K562 (cell line): Measurements from ENCODE around the gene RINL. TPM values are rescaled to one million over a fixed set of nuclear protein-coding genes. Genes with fewer than 3 reads are reported as not detected.
A peak's percentile ranks its signal among the peaks of the same experiment; 100 is the strongest.

Experiments
- ARHGAP35 ChIP-seq: fragments of 450-650 bp; IDR thresholded peaks from 2 replicates; pipeline ENCODE4 v1.6.1; 2018; ENCODE audit not compliant: partially characterized antibody
- BRF1 ChIP-seq: IDR thresholded peaks from 3 replicates; pipeline ENCODE4 v1.6.1; 2011; ENCODE audit warnings: borderline replicate concordance, mild to moderate bottlenecking; ENCODE audit not compliant: insufficient read length; ENCODE audit errors: extremely low read depth
- CBFA2T3 ChIP-seq: fragments of 450-650 bp; IDR thresholded peaks from 2 replicates; pipeline ENCODE4 v1.6.1; 2017
- DEAF1 ChIP-seq: fragments of 450-650 bp; formaldehyde crosslinking; IDR thresholded peaks from 2 replicates; pipeline ENCODE4 v1.4.0; 2020; ENCODE audit warnings: mild to moderate bottlenecking, moderate library complexity
- ELF2 ChIP-seq: fragments of 250-450 bp; sonication (Bioruptor Pico); IDR thresholded peaks from 2 replicates; pipeline ENCODE4 v1.5.0; 2021; ENCODE audit warnings: mild to moderate bottlenecking
- GABPB1 ChIP-seq: sonication (generic); formaldehyde crosslinking; IDR thresholded peaks from 2 replicates; pipeline ENCODE4 v1.8.0; 2022; ENCODE audit warnings: mild to moderate bottlenecking, missing genetic modification reagents
- HMBOX1 ChIP-seq: sonication (generic); IDR thresholded peaks from 2 replicates; pipeline ENCODE4 v1.6.1; 2016
- LEF1 ChIP-seq: fragments of 450-650 bp; IDR thresholded peaks from 2 replicates; pipeline ENCODE4 v1.6.1; 2016; ENCODE audit warnings: mild to moderate bottlenecking
- MED1 ChIP-seq: sonication (generic); formaldehyde crosslinking; IDR thresholded peaks from 2 replicates; pipeline ENCODE4 v1.8.1; 2023; ENCODE audit warnings: missing genetic modification reagents, borderline replicate concordance
- NCOA1 ChIP-seq: fragments of 450-650 bp; IDR thresholded peaks from 2 replicates; pipeline ENCODE4 v1.6.1; 2016; ENCODE audit warnings: low read depth
- NEUROD1 ChIP-seq: fragments of 150-350 bp; IDR thresholded peaks from 2 replicates; pipeline ENCODE4 v1.6.1; 2014; ENCODE audit warnings: borderline replicate concordance, low read length, low read depth; ENCODE audit not compliant: partially characterized antibody
- PHF20 ChIP-seq: fragments of 450-650 bp; IDR thresholded peaks from 2 replicates; pipeline ENCODE4 v1.6.1; 2018; ENCODE audit not compliant: partially characterized antibody
- POLR3A ChIP-seq: IDR thresholded peaks from 2 replicates; pipeline ENCODE4 v1.6.1; 2011; ENCODE audit warnings: borderline replicate concordance, mild to moderate bottlenecking, moderate library complexity; ENCODE audit not compliant: insufficient read length, insufficient read depth; ENCODE audit errors: extremely low read depth
- RAD51 ChIP-seq: fragments of 450-650 bp; IDR thresholded peaks from 2 replicates; pipeline ENCODE4 v1.7.1; 2016; ENCODE audit warnings: low read depth, mild to moderate bottlenecking, borderline replicate concordance
- RBFOX2 ChIP-seq: fragments of 200-400 bp; formaldehyde crosslinking; IDR thresholded peaks from 2 replicates; pipeline ENCODE4 v1.6.1; 2017; ENCODE audit warnings: low read depth, mild to moderate bottlenecking, low read length, moderate library complexity
- RBM17 ChIP-seq: fragments of 200-400 bp; formaldehyde crosslinking; IDR thresholded peaks from 2 replicates; pipeline ENCODE4 v1.6.1; 2017; ENCODE audit warnings: low read depth, mild to moderate bottlenecking, low read length, borderline replicate concordance
- SLC30A9 ChIP-seq: fragments of 250-450 bp; sonication (Bioruptor Pico); IDR thresholded peaks from 2 replicates; pipeline ENCODE4 v1.8.0; 2022; ENCODE audit warnings: mild to moderate bottlenecking, moderate library complexity
- SMC3 ChIP-seq: conservative IDR thresholded peaks from 2 replicates; pipeline ENCODE4 v1.6.1; 2011; ENCODE audit warnings: low read depth, low read length, improper control_type of control experiment; ENCODE audit not compliant: insufficient read depth
- THAP7 ChIP-seq: fragments of 250-450 bp; sonication (Bioruptor Pico); IDR thresholded peaks from 2 replicates; pipeline ENCODE4 v1.5.0; 2021
- ZNF140 ChIP-seq: fragments of 250-450 bp; sonication (Bioruptor Pico); IDR thresholded peaks from 2 replicates; pipeline ENCODE4 v1.8.0; 2021; ENCODE audit warnings: moderate library complexity, mild to moderate bottlenecking, inconsistent platforms
- ZNF311 ChIP-seq: fragments of 250-450 bp; sonication (Bioruptor Pico); IDR thresholded peaks from 2 replicates; pipeline ENCODE4 v1.4.0; 2020; ENCODE audit warnings: mild to moderate bottlenecking, moderate library complexity
- ZNF398 ChIP-seq: fragments of 250-450 bp; sonication (Bioruptor Pico); IDR thresholded peaks from 2 replicates; pipeline ENCODE4 v1.8.0; 2021; ENCODE audit warnings: moderate library complexity, mild to moderate bottlenecking, inconsistent platforms
- ZNF511 ChIP-seq: sonication (generic); formaldehyde crosslinking; IDR thresholded peaks from 2 replicates; pipeline ENCODE4 v1.8.0; 2022; ENCODE audit warnings: mild to moderate bottlenecking, missing genetic modification reagents
- ZSCAN32 ChIP-seq: fragments of 450-650 bp; formaldehyde crosslinking; IDR thresholded peaks from 2 replicates; pipeline ENCODE4 v1.4.0; 2020; ENCODE audit warnings: mild to moderate bottlenecking, moderate library complexity
- polyA plus RNA-seq, 8 experiments: library from polyadenylated mRNA; depleted of rRNA in 4 of 8; stranded (reverse) in 5 of 8; unstranded in 3 of 8; fragments of >200 nt; fragmentation: Nextera tagmentation in 2 of 8; fragmentation: Illumina TruSeq in 1 of 8; extraction: Ambion mirVana in 2 of 8; extraction: Trizol in 1 of 8; gene quantifications; 2 replicates each; pipeline versions ENCODE4 v1.2.1 to v1.2.3, GENCODE V29; 2011 to 2014; ENCODE audit warnings: inconsistent platforms in 1 of 8, missing spikeins in 1 of 8
- total RNA-seq, 7 experiments: library from RNA; depleted of rRNA in 6 of 7; stranded (reverse); fragments of >200 nt in 6 of 7; fragmentation: Illumina TruSeq in 2 of 7; extraction: Trizol in 2 of 7; gene quantifications; 2 replicates each; pipeline versions ENCODE4 v1.2.1 to v1.2.3, GENCODE V29; 2011 to 2021; ENCODE audit warnings: low replicate concordance in 1 of 7

Gene RINL
- total and polyA plus RNA-seq, 9 of the 15 experiments (the other 6 are each of a cell fraction or from before 2014, with no cell fraction given) = 0.82 to 10.9 (median 4.9) TPM

GRCh38 chr19:38819231-38819920, 58.7 kb downstream of the RINL start (continued):
- peak; percentile 82; the same call in 1 of the 2 replicates for TF ChIP-seq NCOA1
- TF ChIP-seq POLR3A = no peak
- TF ChIP-seq NEUROD1 = peak; percentile 37
- TF ChIP-seq PHF20 = no peak
- TF ChIP-seq RBFOX2 = 0 out of 2 replicates have a peak, but pooled peaks have one; percentile 30
- no peak for TF ChIP-seq BRF1
- TF ChIP-seq ZNF398 (CRISPR knock-in tag) = no peak
- no peak for TF ChIP-seq THAP7 (CRISPR knock-in tag)
- no peak for TF ChIP-seq GABPB1 (CRISPR knock-in tag)
- no peak for TF ChIP-seq ZNF140 (CRISPR knock-in tag)
- no peak for TF ChIP-seq ZSCAN32 (CRISPR knock-in tag)
- TF ChIP-seq SMC3 = no peak
- TF ChIP-seq ARHGAP35 = no peak
- peak; percentile 94 for TF ChIP-seq LEF1
- no peak for TF ChIP-seq RBM17
- TF ChIP-seq ZNF511 (CRISPR knock-in tag) = no peak
- TF ChIP-seq HMBOX1 = no peak
- TF ChIP-seq ELF2 (CRISPR knock-in tag) = no peak
- TF ChIP-seq ZNF311 (CRISPR knock-in tag) = no peak
- TF ChIP-seq DEAF1 (CRISPR knock-in tag) = no peak
- TF ChIP-seq MED1 (CRISPR knock-in tag) = no peak
- no peak for TF ChIP-seq SLC30A9 (CRISPR knock-in tag)
- peak; percentile 91 for TF ChIP-seq CBFA2T3
- no peak for TF ChIP-seq RAD51
